Spleen (tissue), 11 donors: Measurements from ENCODE around the gene CSRP1. TPM values are rescaled to one million over a fixed set of nuclear protein-coding genes. Genes with fewer than 3 reads are reported as not detected.

Source experiments
- DNase-seq: peaks from one replicate; pipeline ENCODE4 v3.0.0-alpha.2; 2020
- H3K27ac ChIP-seq, 8 donors: fragments of 200-600 bp; sonication (generic) in 7 of 8; 1 replicate in 4 of 8; 2 replicates in 4 of 8; pipeline versions ENCODE4 v1.5.0 to v1.8.0; 2016 to 2021; ENCODE audit warnings: inconsistent platforms in 4 of 8, mild to moderate bottlenecking in 4 of 8, moderate library complexity in 1 of 8
- H3K27me3 ChIP-seq, 7 donors: fragments of 200-600 bp; sonication (generic) in 6 of 7; replicated peaks in 1 of 7; 1 replicate in 4 of 7; 2 replicates in 3 of 7; pipeline versions ENCODE4 v1.5.0 to v1.8.0; 2016 to 2021; ENCODE audit warnings: inconsistent platforms in 3 of 7, mild to moderate bottlenecking in 1 of 7
- H3K36me3 ChIP-seq, 6 donors: fragments of 200-600 bp; sonication (generic) in 5 of 6; 1 replicate in 4 of 6; 2 replicates in 2 of 6; pipeline versions ENCODE4 v1.5.0 to v1.8.0; 2016 to 2021; ENCODE audit warnings: inconsistent platforms in 2 of 6
- H3K4me1 ChIP-seq, 6 donors: fragments of 200-600 bp; sonication (generic) in 5 of 6; 1 replicate in 3 of 6; 2 replicates in 3 of 6; pipeline versions ENCODE4 v1.5.0 to v1.8.0; 2016 to 2021; ENCODE audit warnings: inconsistent platforms in 3 of 6
- H3K4me3 ChIP-seq, 8 donors: fragments of 200-600 bp; sonication (generic) in 7 of 8; 1 replicate in 4 of 8; 2 replicates in 4 of 8; pipeline versions ENCODE4 v1.5.0 to v1.8.0; 2016 to 2021; ENCODE audit warnings: inconsistent platforms in 4 of 8, mild to moderate bottlenecking in 4 of 8, moderate library complexity in 2 of 8
- H3K9me3 ChIP-seq, 8 donors: fragments of 200-600 bp; sonication (generic) in 7 of 8; 1 replicate in 4 of 8; 2 replicates in 4 of 8; pipeline versions ENCODE4 v1.5.0 to v1.8.0; 2016 to 2021; ENCODE audit warnings: inconsistent platforms in 4 of 8
- POLR2A ChIP-seq, 3 donors: fragments of 450-650 bp; IDR thresholded peaks; one replicate each; pipeline ENCODE4 v1.5.1; 2017; ENCODE audit warnings: antibody characterized with exemption in 3 of 3, mild to moderate bottlenecking in 1 of 3
- POLR2AphosphoS5 ChIP-seq, 3 donors: sonication (generic); formaldehyde crosslinking; IDR thresholded peaks; one replicate each; pipeline ENCODE4 v1.5.1; 2017; ENCODE audit warnings: antibody characterized with exemption in 3 of 3
- WGBS, 5 donors: extraction: QIAGEN DNeasy Blood & Tissue Kit in 3 of 5; methylation state at CpG; one replicate each; pipeline versions ENCODE4 v1.1.5 to v1.1.7; 2013 to 2018; 5-methylcytosine and 5-hydroxymethylcytosine counted together
- intact Hi-C: fragments of 100-400 bp; cut with DNase I; formaldehyde crosslinking; loops from one replicate; pipeline ENCODE4 v1.15.0; 2023; ENCODE audit warnings: low total_unique reads
- polyA plus RNA-seq, 3 donors: library from polyadenylated mRNA; stranded (reverse); fragments of 200-250 nt; gene quantifications; one replicate each; pipeline ENCODE4 v1.2.1, GENCODE V29; 2013
- total RNA-seq, 7 donors: library from RNA; depleted of rRNA in 3 of 7; stranded (reverse); fragments of >200 nt in 3 of 7; fragmentation: NEBNext Ultra II Directional in 4 of 7; extraction: Animal tissue kit (Norgen Biotek cat#: 25700) in 4 of 7; gene quantifications; one replicate each; pipeline versions ENCODE4 v1.1.0 to v1.2.1, GENCODE V29; 2016 to 2021
- TF ChIP-seq, protein P1 (sequence below), 11 experiments: fragments of 200-600 bp in 7 of 11; fragments of 450-650 bp in 4 of 11; sonication (generic) in 4 of 11; IDR thresholded peaks in 8 of 11; conservative IDR thresholded peaks in 3 of 11; 1 replicate in 7 of 11; 2 replicates in 4 of 11; pipeline versions ENCODE4 v1.4.0 to v1.8.0; 2016 to 2021; ENCODE audit warnings: antibody characterized with exemption in 11 of 11, inconsistent platforms in 4 of 11, mild to moderate bottlenecking in 1 of 11
- donor health status: healthy with polysubstance abuse.
- donor health status: DM: no; HTN: no; CAD: no; lungs with moderate emphysema.
- donor health status: DM: no; HTN: no; CAD: no.
- donor health status: Bipolar disorder and iron deficiency.
- donor health status: healthy.
- donor health status: DM: no; HTN: no; CAD: no.
- donor health status: DM: yes; HTN: yes; CAD: no.

CSRP1 gene
- total and polyA plus RNA-seq, 10 donors: 67.1 to 360 (median 182) TPM

DNA sequence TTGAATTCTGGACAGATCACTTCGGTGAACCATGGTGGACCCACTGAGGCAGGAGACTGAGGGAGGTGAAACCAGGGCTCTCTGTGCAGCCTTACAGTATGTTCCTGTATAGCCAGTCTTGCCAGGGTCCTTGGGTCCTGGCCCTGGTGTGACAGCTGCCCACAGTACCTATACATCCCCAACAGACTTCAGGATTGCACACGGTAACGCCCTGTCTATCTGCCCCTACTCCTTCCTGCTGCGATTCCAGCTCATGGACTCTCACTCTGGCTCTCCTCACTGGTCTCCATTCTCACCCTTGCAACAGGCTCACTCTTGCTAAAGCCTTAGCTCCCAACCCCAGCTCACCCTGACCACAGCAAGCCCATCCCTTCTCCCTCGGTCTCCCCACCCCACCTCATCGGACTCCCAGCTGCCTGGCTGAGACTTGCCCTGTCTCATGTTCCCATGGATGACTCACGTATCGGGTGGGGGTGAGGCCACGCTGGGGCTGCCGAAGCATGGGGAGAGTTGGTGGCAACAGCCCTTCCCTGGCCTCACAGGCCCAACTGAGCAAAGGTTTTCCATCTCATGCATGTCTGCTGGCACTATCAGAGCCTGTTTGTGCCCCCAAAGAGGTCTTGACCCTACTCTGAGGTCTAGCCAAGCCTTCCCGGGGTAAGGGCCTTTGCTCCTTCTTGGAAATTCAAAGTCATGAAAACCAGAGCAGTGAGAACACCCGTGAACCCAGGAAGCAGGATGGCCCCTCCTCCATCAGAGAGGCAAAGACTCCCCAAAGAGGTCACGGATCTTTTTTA lies 45.1 kb downstream of the CSRP1 start:
- 79 to 86% (median 84%) methylated on average over 12 to 13 of the region's 13 CpGs for WGBS, 5 donors
- no peaks in the 10 kb centered on the region for H3K27me3 ChIP-seq
- peak; percentile 64 for DNase-seq

DNA sequence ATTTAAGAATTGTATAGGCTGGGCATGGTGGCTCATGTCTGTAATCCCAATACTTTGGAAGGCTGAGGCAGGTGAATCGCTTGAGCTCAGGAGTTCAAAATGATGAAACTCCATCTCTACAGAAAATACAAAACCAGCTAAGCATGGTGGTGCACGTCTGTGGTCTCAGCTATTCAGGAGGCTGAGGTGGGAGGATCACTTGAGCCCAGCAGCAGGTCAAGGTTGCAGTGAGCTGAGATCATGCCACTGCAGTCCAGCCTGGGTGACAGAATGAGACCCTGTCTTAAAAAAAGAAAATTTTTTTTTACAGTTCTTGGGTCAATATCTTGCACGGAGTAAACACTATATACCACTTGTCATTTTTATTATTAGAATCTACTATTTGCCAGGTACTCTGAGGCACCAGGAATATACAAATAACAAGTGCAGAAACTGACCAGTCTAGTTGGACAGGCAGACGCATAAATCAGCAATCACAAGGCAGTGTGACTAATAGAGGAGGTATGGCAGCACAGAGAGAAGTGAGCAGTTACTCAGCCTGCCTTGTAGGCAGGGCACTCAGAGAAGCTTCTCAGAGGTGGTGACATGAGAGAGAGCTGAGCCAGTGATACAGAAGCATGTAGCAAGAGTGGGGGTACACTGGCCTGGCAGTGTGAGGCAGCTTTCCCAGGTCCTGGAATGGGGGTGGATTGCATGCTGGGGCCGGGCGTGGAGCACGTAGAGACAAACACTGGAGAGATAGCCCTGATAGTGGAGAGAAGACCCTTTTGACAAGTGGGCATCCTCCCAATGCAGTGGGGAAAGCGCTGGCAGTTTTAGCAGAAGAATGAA lies 45.9 kb downstream of the CSRP1 start:
- H3K36me3 ChIP-seq: peaks cover 0 to 14% (median 0%) of the 10 kb centered on the region in 6 donors
- H3K9me3 ChIP-seq: no peaks in the 10 kb centered on the region
- intact Hi-C loops: no loop called here
- TF ChIP-seq POLR2A (IDR thresholded peaks at IDR 0.05) (no peak), POLR2AphosphoS5 (IDR thresholded peaks at IDR 0.05) (no peak)
- TF ChIP-seq, protein P1, sequence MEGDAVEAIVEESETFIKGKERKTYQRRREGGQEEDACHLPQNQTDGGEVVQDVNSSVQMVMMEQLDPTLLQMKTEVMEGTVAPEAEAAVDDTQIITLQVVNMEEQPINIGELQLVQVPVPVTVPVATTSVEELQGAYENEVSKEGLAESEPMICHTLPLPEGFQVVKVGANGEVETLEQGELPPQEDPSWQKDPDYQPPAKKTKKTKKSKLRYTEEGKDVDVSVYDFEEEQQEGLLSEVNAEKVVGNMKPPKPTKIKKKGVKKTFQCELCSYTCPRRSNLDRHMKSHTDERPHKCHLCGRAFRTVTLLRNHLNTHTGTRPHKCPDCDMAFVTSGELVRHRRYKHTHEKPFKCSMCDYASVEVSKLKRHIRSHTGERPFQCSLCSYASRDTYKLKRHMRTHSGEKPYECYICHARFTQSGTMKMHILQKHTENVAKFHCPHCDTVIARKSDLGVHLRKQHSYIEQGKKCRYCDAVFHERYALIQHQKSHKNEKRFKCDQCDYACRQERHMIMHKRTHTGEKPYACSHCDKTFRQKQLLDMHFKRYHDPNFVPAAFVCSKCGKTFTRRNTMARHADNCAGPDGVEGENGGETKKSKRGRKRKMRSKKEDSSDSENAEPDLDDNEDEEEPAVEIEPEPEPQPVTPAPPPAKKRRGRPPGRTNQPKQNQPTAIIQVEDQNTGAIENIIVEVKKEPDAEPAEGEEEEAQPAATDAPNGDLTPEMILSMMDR (IDR thresholded peaks at IDR 0.05 in 8 of 11, conservative IDR thresholded peaks at IDR 0.05 in 3 of 11): no peak
- peak overlapping the region in 2 of 8 donors; percentile 17 for H3K27ac ChIP-seq
- WGBS, 5 donors: 82 to 94% (median 89%) methylated on average over 8 of the region's 8 CpGs
- H3K4me1 ChIP-seq: peaks cover 0 to 10% (median 2%) of the 10 kb centered on the region in 6 donors
- no peak overlapping the region for H3K4me3 ChIP-seq
- DNase-seq: peak; percentile 8
- no peaks in the 10 kb centered on the region for H3K27me3 ChIP-seq

More for the DNA sequence above, 45.1 kb downstream of the CSRP1 start:
- Histone ChIP-seq H3K27ac (peak overlapping the region in 4 of 8 donors; percentile 8 to 17 (median 16)), H3K4me1 (peaks cover 0 to 6% (median 0%) of the 10 kb centered on the region in 6 donors), H3K36me3 (peaks cover 0 to 14% (median 0%) of the 10 kb centered on the region in 6 donors), H3K4me3 (no peak overlapping the region), H3K9me3 (no peaks in the 10 kb centered on the region)
- TF ChIP-seq POLR2A (IDR thresholded peaks at IDR 0.05) (no peak), POLR2AphosphoS5 (IDR thresholded peaks at IDR 0.05) (peak in 2 of 3 donors; percentile 19 to 48)
- TF ChIP-seq, protein P1 (IDR thresholded peaks at IDR 0.05 in 8 of 11, conservative IDR thresholded peaks at IDR 0.05 in 3 of 11): no peak
- intact Hi-C loops: no loop called here

DNA sequence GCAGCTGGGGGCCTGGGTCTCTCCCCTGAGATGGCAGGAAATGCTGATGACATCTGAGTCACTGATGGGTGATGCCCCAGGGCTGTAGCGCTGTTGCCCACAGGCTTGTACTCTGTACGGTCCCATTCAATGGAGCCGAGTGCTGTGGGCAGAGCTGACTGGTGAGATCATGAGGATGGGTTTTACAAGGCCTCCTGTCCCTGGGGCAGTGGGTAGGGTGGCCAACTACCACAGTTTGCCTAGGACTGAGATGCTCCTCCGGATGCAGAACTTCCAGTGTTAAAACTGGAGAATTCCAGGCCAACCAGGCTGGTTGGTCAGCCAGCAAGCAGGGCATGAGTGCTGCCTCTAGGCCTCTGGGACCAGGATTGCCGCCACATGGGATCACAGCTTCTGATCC lies 47.1 kb downstream of the CSRP1 start:
- WGBS, 5 donors: 79 to 100% (median 93%) methylated on average over 5 of the region's 5 CpGs

More for the DNA sequence above, 47.1 kb downstream of the CSRP1 start:
- H3K27me3 ChIP-seq: no peaks in the 10 kb centered on the region
- H3K36me3 ChIP-seq: peaks cover 0 to under 1% (median 0%) of the 10 kb centered on the region in 6 donors
- H3K27ac ChIP-seq: no peak overlapping the region
- intact Hi-C loops: no loop called here
- TF ChIP-seq POLR2A (IDR thresholded peaks at IDR 0.05) (no peak), POLR2AphosphoS5 (IDR thresholded peaks at IDR 0.05) (no peak)
- TF ChIP-seq, protein P1 (IDR thresholded peaks at IDR 0.05 in 8 of 11, conservative IDR thresholded peaks at IDR 0.05 in 3 of 11): no peak
- DNase-seq: peak; percentile 41
- peaks cover 0 to 12% (median 2%) of the 10 kb centered on the region in 6 donors for H3K4me1 ChIP-seq
- H3K4me3 ChIP-seq: no peak overlapping the region
- H3K9me3 ChIP-seq: no peaks in the 10 kb centered on the region
